Dendritic cell treated with granulocyte-macrophage colony-stimulating factor and Interleukin-4, amounts not matched to agents 40 ng/mL and 50 ng/mL, for 4 days (primary cell): ENCODE measurements around the gene BANP.
"Not testable (repeated sequence)": the region's sequence is repeated elsewhere in the genome, so short reads cannot be mapped to it uniquely, and the experiment has no call there.

Source experiments
- H3K27ac Mint-ChIP-seq: one replicate; pipeline ENCODE4 v1.8.0; 2022; ENCODE audit warnings: mild to moderate bottlenecking, mixed read lengths
- H3K27me3 Mint-ChIP-seq: one replicate; pipeline ENCODE4 v1.8.0; 2022; ENCODE audit warnings: mild to moderate bottlenecking, mixed read lengths
- H3K36me3 Mint-ChIP-seq: one replicate; pipeline ENCODE4 v1.8.0; 2022; ENCODE audit warnings: low read depth, mixed read lengths
- H3K4me1 Mint-ChIP-seq: one replicate; pipeline ENCODE4 v1.8.0; 2022; ENCODE audit warnings: low read depth, mixed read lengths
- H3K4me3 Mint-ChIP-seq: one replicate; pipeline ENCODE4 v1.8.0; 2022; ENCODE audit warnings: mild to moderate bottlenecking, moderate library complexity, mixed read lengths
- H3K9me3 Mint-ChIP-seq: one replicate; pipeline ENCODE4 v1.8.0; 2022; ENCODE audit warnings: mixed read lengths
- intact Hi-C: fragments of 100-400 bp; cut with micrococcal nuclease; formaldehyde crosslinking; loops from one replicate; pipeline ENCODE4 v1.15.0; 2022

Gene BANP

DNA sequence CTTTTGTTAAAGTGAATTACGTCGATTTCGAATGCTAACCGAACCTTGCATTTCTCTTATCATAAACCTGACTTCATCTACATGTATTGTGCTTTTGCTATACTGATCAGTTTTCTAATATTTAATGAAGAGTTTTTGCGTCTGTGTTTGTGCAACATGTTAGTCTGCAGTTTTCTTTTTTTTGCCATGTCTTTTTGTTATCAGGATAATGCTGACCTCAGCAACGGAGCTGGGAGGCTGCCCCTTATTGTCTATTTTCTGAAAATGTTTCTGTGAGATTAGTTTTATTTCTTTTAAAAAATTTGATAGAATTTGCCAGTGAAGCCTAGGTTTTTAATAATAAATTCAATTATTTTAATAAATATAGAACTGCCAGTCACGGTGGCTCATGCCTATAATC lies 40.9 kb downstream of the BANP start:
- peaks cover 79% of the 10 kb centered on the region for H3K36me3 Mint-ChIP-seq
- H3K4me3 Mint-ChIP-seq, intact Hi-C loops, H3K9me3 Mint-ChIP-seq, H3K27me3 Mint-ChIP-seq, H3K4me1 Mint-ChIP-seq, H3K27ac Mint-ChIP-seq: not testable (repeated sequence)

GRCh38 chr16:87993901-87994300 lies 42.7 kb downstream of the BANP start:
- H3K4me3 Mint-ChIP-seq = no peak overlapping the region
- H3K9me3 Mint-ChIP-seq = no peaks in the 10 kb centered on the region
- intact Hi-C loops = no loop called here
- H3K27me3 Mint-ChIP-seq = no peaks in the 10 kb centered on the region
- no peak overlapping the region for H3K27ac Mint-ChIP-seq
- peaks cover 77% of the 10 kb centered on the region for H3K36me3 Mint-ChIP-seq
- H3K4me1 Mint-ChIP-seq = peaks cover 5% of the 10 kb centered on the region

- no peaks in the 10 kb centered on the region for H3K9me3 Mint-ChIP-seq
- H3K36me3 Mint-ChIP-seq = peaks cover 65% of the 10 kb centered on the region
- intact Hi-C loops = no loop called here
- H3K4me1 Mint-ChIP-seq = peaks cover 5% of the 10 kb centered on the region
- H3K27ac Mint-ChIP-seq = no peak overlapping the region
- H3K4me3 Mint-ChIP-seq = no peak overlapping the region
- no peaks in the 10 kb centered on the region for H3K27me3 Mint-ChIP-seq
Observed at GRCh38 chr16:87995644-87996043, 44.4 kb downstream of the BANP start.

- peaks cover 71% of the 10 kb centered on the region for H3K36me3 Mint-ChIP-seq
- intact Hi-C loops = no loop called here
- H3K4me1 Mint-ChIP-seq = peaks cover 5% of the 10 kb centered on the region
- no peaks in the 10 kb centered on the region for H3K9me3 Mint-ChIP-seq
- no peaks in the 10 kb centered on the region for H3K27me3 Mint-ChIP-seq
- no peak overlapping the region for H3K27ac Mint-ChIP-seq
- H3K4me3 Mint-ChIP-seq = no peak overlapping the region
Observed at GRCh38 chr16:87996962-87997880, 46.0 kb downstream of the BANP start.

GRCh38 chr16:87998184-87998793 lies 47.1 kb downstream of the BANP start:
- H3K4me3 Mint-ChIP-seq, intact Hi-C loops, H3K27ac Mint-ChIP-seq, H3K9me3 Mint-ChIP-seq, H3K4me1 Mint-ChIP-seq, H3K27me3 Mint-ChIP-seq: not testable (repeated sequence)
- peaks cover 68% of the 10 kb centered on the region for H3K36me3 Mint-ChIP-seq

DNA sequence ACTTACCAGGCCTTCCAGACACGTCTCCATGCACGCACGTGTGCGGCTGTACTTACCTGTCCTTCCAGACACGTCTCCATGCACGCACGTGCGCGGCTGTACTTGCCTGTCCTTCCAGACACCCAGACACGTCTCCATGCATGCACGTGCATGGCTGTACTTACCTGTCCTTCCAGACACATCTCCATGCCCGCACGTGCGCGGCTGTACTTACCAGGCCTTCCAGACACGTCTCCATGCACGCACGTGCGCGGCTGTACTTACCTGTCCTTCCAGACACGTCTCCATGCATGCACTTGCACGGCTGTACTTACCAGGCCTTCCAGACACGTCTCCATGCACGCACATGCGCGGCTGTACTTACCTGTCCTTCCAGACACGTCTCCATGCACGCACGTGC lies 47.8 kb downstream of the BANP start:
- H3K9me3 Mint-ChIP-seq, H3K27me3 Mint-ChIP-seq, intact Hi-C loops, H3K4me3 Mint-ChIP-seq, H3K4me1 Mint-ChIP-seq, H3K27ac Mint-ChIP-seq: not testable (repeated sequence)
- H3K36me3 Mint-ChIP-seq = peaks cover 63% of the 10 kb centered on the region

- Mint-ChIP-seq H3K9me3 (no peaks in the 10 kb centered on the region), H3K4me3 (no peak overlapping the region), H3K27ac (no peak overlapping the region), H3K4me1 (peaks cover 18% of the 10 kb centered on the region), H3K36me3 (peaks cover 66% of the 10 kb centered on the region), H3K27me3 (no peaks in the 10 kb centered on the region)
- intact Hi-C loops = no loop called here
Observed at GRCh38 chr16:88002211-88002610, 51.0 kb downstream of the BANP start.

GRCh38 chr16:88002749-88003148 lies 51.5 kb downstream of the BANP start:
- H3K4me1 Mint-ChIP-seq = peaks cover 14% of the 10 kb centered on the region
- no peak overlapping the region for H3K27ac Mint-ChIP-seq
- H3K4me3 Mint-ChIP-seq = no peak overlapping the region
- H3K27me3 Mint-ChIP-seq = no peaks in the 10 kb centered on the region
- H3K36me3 Mint-ChIP-seq = peaks cover 71% of the 10 kb centered on the region
- intact Hi-C loops = no loop called here
- H3K9me3 Mint-ChIP-seq = no peaks in the 10 kb centered on the region

- no peak overlapping the region for H3K27ac Mint-ChIP-seq
- peaks cover 71% of the 10 kb centered on the region for H3K36me3 Mint-ChIP-seq
- no peaks in the 10 kb centered on the region for H3K27me3 Mint-ChIP-seq
- peaks cover 14% of the 10 kb centered on the region for H3K4me1 Mint-ChIP-seq
- no peak overlapping the region for H3K4me3 Mint-ChIP-seq
- intact Hi-C loops = no loop called here
- no peaks in the 10 kb centered on the region for H3K9me3 Mint-ChIP-seq
Observed at GRCh38 chr16:88003316-88003715, 52.1 kb downstream of the BANP start.

DNA sequence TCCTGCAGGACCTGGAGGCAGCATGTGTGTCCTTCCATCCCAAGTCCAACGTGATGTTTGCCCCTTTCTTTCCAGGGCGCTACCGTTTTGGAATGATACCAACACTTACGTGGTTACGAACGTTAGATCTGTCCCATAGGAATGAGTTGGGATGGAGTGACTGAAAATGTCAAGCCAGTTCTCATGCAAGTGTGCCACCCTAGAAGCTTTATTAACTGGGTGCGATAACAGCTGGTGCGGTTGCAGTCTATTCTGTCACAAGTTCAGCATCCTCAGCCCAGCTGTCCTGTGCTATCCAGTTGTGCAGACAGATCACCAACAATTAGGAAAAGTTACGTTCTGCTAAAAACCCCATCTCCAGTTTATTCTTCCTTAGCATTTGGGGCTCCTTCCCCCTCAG lies 52.5 kb downstream of the BANP start:
- peaks cover 69% of the 10 kb centered on the region for H3K36me3 Mint-ChIP-seq
- no peak overlapping the region for H3K27ac Mint-ChIP-seq
- H3K27me3 Mint-ChIP-seq = no peaks in the 10 kb centered on the region
- intact Hi-C loops = loop anchor here (2.0 kb wide), 1 partner anchor 225 kb away; no protein-coding TSS in a partner anchor
- no peaks in the 10 kb centered on the region for H3K9me3 Mint-ChIP-seq
- H3K4me1 Mint-ChIP-seq = peaks cover 16% of the 10 kb centered on the region
- H3K4me3 Mint-ChIP-seq = no peak overlapping the region

DNA sequence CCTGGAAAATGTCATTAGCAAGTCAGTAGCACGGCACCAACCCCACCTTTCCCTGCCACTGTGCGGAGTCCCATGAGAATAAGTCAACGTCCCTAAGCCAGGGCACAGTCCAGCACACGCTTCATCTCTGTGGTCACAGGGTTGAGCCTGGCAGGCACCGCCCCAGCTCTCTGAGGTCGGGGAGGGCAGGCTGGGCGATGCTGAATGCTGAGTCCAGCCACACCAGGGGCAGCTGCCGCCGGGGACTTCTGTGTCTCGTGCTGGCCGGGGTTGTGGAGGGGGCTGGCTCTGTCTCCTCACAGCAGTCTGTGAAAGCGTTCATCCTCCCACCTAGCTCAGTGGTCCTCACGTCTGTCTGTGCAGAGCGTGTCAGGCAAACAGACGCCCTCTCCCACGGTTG lies 53.2 kb downstream of the BANP start:
- Mint-ChIP-seq H3K9me3 (no peaks in the 10 kb centered on the region), H3K27me3 (no peaks in the 10 kb centered on the region), H3K27ac (no peak overlapping the region), H3K4me3 (no peak overlapping the region), H3K4me1 (peaks cover 21% of the 10 kb centered on the region), H3K36me3 (peaks cover 69% of the 10 kb centered on the region)
- intact Hi-C loops = loop anchor here (2.0 kb wide), 1 partner anchor 226 kb away; no protein-coding TSS in a partner anchor

DNA sequence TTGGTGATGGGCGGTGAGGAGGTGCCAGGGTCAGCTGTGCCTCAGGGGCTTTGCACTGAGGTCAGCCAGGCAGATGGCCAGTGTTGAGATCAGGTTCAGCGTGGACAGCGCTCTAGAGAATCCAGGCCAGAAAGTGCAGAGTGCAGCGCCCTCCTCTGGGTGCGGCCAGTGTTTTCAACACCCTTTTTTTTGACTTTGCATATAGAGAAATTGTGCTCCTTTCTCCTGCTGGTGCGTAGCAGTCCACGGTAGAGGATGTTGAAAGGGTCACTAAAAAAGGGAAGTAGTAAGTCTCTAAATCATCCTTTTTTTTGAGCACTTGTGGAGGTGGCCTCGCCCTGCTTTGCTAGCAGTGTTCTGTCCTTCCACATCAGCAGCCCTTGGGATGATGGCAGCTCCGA lies 53.9 kb downstream of the BANP start:
- Mint-ChIP-seq H3K36me3 (peaks cover 77% of the 10 kb centered on the region), H3K27ac (no peak overlapping the region), H3K27me3 (no peaks in the 10 kb centered on the region)

DNA sequence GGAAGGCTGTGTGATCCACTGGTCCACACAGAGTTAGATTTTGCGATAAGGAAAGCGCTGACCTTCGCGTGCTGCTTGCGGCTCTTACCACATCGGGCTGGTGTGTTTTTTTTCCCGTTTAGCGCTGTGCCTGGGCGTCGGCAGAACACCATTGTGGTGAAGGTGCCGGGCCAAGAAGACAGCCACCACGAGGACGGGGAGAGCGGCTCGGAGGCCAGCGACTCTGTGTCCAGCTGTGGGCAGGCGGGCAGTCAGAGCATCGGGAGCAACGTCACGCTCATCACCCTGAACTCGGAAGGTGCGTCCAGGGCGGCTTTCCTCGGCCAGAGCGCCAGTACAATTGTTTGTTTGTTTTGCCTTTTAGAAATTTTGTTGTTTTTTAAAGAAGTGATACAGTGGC lies 54.7 kb downstream of the BANP start:
- intact Hi-C loops = loop anchor here (2.0 to 5.0 kb wide), 2 partner anchors 49 to 227 kb away; no protein-coding TSS in a partner anchor
- Mint-ChIP-seq H3K27me3 (no peaks in the 10 kb centered on the region), H3K4me3 (no peak overlapping the region), H3K27ac (no peak overlapping the region), H3K9me3 (no peaks in the 10 kb centered on the region), H3K4me1 (peaks cover 21% of the 10 kb centered on the region), H3K36me3 (peaks cover 83% of the 10 kb centered on the region)

More for the DNA sequence above, 53.9 kb downstream of the BANP start:
- intact Hi-C loops = loop anchor here (2.0 to 5.0 kb wide), 2 partner anchors 48 to 226 kb away; no protein-coding TSS in a partner anchor
- Mint-ChIP-seq H3K4me3 (no peak overlapping the region), H3K9me3 (no peaks in the 10 kb centered on the region), H3K4me1 (peaks cover 21% of the 10 kb centered on the region)

DNA sequence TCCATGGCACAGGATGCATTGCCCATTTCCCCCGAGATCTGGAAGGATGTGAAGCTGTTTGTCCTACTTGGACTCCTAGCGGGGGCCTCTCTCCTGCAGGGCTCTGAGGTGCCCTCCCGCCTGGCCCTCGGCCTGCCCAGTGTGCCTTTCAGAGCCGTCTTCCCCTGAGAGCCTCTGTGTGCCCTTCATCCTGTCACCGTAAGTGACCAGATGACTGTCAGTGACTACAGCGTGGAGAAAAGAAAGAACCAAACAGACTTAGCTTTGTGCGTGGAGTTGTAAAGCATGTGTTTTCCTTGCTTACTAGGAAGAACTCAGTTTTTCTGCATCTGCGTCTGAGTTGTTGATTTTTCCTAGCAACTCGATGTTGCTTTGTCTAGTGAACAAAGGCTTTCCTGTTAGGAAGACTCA lies 56.1 kb downstream of the BANP start:
- no peak overlapping the region for H3K4me3 Mint-ChIP-seq
- peaks cover 21% of the 10 kb centered on the region for H3K4me1 Mint-ChIP-seq
- H3K36me3 Mint-ChIP-seq = peaks cover 84% of the 10 kb centered on the region
- no peak overlapping the region for H3K27ac Mint-ChIP-seq
- no peaks in the 10 kb centered on the region for H3K9me3 Mint-ChIP-seq
- intact Hi-C loops = loop anchor here (5.0 kb wide), 1 partner anchor 50 kb away; no protein-coding TSS in a partner anchor
- no peaks in the 10 kb centered on the region for H3K27me3 Mint-ChIP-seq
